GM12878 (cell line): ENCODE measurements around the gene FAM83G. TPM values are rescaled to one million over a fixed set of nuclear protein-coding genes. Genes with fewer than 3 reads are reported as not detected.

Source experiments
- ATAC-seq: fragments of 200-7000 bp; cut with Tn5 transposase; 3 replicates; pipeline ENCODE4 v1.9.1; 2020; ENCODE audit warnings: mild to moderate bottlenecking, moderate library complexity
- BruUV-seq: library from RNA; stranded (reverse); fragments of 400-500 nt; replicated peaks from 2 replicates; lab custom pipeline; 2021; lab: Mats Ljungman, UMichigan
- CTCF ChIA-PET: fragments of 300-600 bp; sonication (Branson Sonifier 250); formaldehyde crosslinking; extraction: SDS; loops from one replicate; lab custom pipeline; 2021; ENCODE audit warnings: inconsistent platforms; lab: Yijun Ruan, JAX
- POLR2A ChIA-PET: fragments of 350-600 bp; formaldehyde crosslinking; extraction: SDS; loops from one replicate; lab custom pipeline; 2021; ENCODE audit warnings: inconsistent platforms; lab: Charles Lee
- RAD21 ChIA-PET: fragments of 300-600 bp; sonication (Branson Sonifier 250); formaldehyde crosslinking; loops from one replicate; lab custom pipeline; 2023; ENCODE audit warnings: antibody characterized with exemption; ENCODE audit not compliant: unreplicated experiment; lab: Charles Lee
- SMC1A ChIA-PET: fragments of 300-600 bp; sonication (Branson Sonifier 250); formaldehyde crosslinking; loops from one replicate; lab custom pipeline; 2023; ENCODE audit not compliant: unreplicated experiment, uncharacterized antibody; lab: Charles Lee
- DNase-seq: peaks from one replicate; pipeline ENCODE4 v3.0.0-alpha.2; 2011; ENCODE audit warnings: low read depth, low spot score
- FAIRE-seq: peaks from 3 replicates; lab custom pipeline; 2011; peaks lifted over from hg19 to GRCh38; lab: Jason Lieb, UNC
- H2AFZ ChIP-seq: 2 replicates; pipeline ENCODE4 v1.6.0; 2011; ENCODE audit warnings: low read depth, low read length, control low read depth; ENCODE audit not compliant: control insufficient read depth
- H3K27ac ChIP-seq: 2 replicates; pipeline ENCODE4 v1.5.1; 2011; ENCODE audit warnings: control low read depth; ENCODE audit not compliant: control insufficient read depth, insufficient read depth
- H3K27me3 ChIP-seq, 2 experiments: replicated peaks in 1 of 2; 2 replicates each; pipeline versions ENCODE4 v1.6.0 to v1.6.1; 2011; ENCODE audit warnings: low read length in 1 of 2; ENCODE audit not compliant: control insufficient read depth in 2 of 2, insufficient read depth in 2 of 2
- H3K36me3 ChIP-seq, 2 experiments: 2 replicates each; pipeline ENCODE4 v1.5.1; 2011; ENCODE audit warnings: low read length in 1 of 2; ENCODE audit not compliant: control insufficient read depth in 2 of 2, insufficient read depth in 2 of 2
- H3K4me1 ChIP-seq: 2 replicates; pipeline ENCODE4 v1.6.1; 2011; ENCODE audit warnings: mild to moderate bottlenecking, low read length, moderate library complexity, mixed read lengths; ENCODE audit not compliant: control insufficient read depth, insufficient read depth
- H3K4me2 ChIP-seq: 2 replicates; pipeline ENCODE4 v1.6.0; 2011; ENCODE audit warnings: control low read depth; ENCODE audit not compliant: control insufficient read depth, insufficient read depth
- H3K4me3 ChIP-seq: fragments of 200-600 bp; sonication (generic); 2 replicates; pipeline ENCODE4 v1.5.1; 2016
- H3K79me2 ChIP-seq: 2 replicates; pipeline ENCODE4 v1.6.0; 2011; ENCODE audit warnings: low read length; ENCODE audit not compliant: control insufficient read depth, insufficient read depth
- H3K9ac ChIP-seq: 2 replicates; pipeline ENCODE4 v1.8.0; 2011; ENCODE audit warnings: low read length, control low read depth, mixed read lengths; ENCODE audit not compliant: control insufficient read depth, insufficient read depth
- H3K9me3 ChIP-seq: replicated peaks from 3 replicates; pipeline ENCODE4 v1.5.1; 2011; ENCODE audit warnings: mild to moderate bottlenecking, low read length; ENCODE audit not compliant: control insufficient read depth, insufficient read depth
- H4K20me1 ChIP-seq: 2 replicates; pipeline ENCODE4 v1.6.0; 2011; ENCODE audit not compliant: control insufficient read depth, insufficient read depth
- CEBPB ChIP-seq, 2 experiments: fragments of 150-350 bp in 1 of 2; IDR thresholded peaks; 2 replicates each; pipeline ENCODE4 v1.6.1; 2012 to 2014; ENCODE audit warnings: low read depth in 2 of 2, low read length in 2 of 2, borderline replicate concordance in 1 of 2, inconsistent platforms in 1 of 2
- EP300 ChIP-seq, 2 experiments: fragments of 150-350 bp in 1 of 2; IDR thresholded peaks; 2 replicates each; pipeline ENCODE4 v1.6.1; 2011 to 2012; ENCODE audit warnings: low read depth in 2 of 2, low read length in 2 of 2, borderline replicate concordance in 1 of 2, improper control_type of control experiment in 1 of 2, inconsistent platforms in 1 of 2; ENCODE audit not compliant: control insufficient read depth in 1 of 2
- ESRRA ChIP-seq: IDR thresholded peaks from 2 replicates; pipeline ENCODE4 v1.6.1; 2012; ENCODE audit warnings: mild to moderate bottlenecking, low read length, improper control_type of control experiment
- KAT2A ChIP-seq: conservative IDR thresholded peaks from 2 replicates; pipeline ENCODE4 v1.6.1; 2011; ENCODE audit warnings: low read depth, low read length; ENCODE audit not compliant: control insufficient read depth
- MXI1 ChIP-seq: fragments of 150-350 bp; IDR thresholded peaks from 2 replicates; pipeline ENCODE4 v1.6.1; 2011; ENCODE audit warnings: low read depth, mild to moderate bottlenecking, inconsistent platforms, low read length, improper control_type of control experiment
- POLR2AphosphoS5 ChIP-seq: IDR thresholded peaks from 2 replicates; pipeline ENCODE4 v1.6.1; 2011; ENCODE audit warnings: mild to moderate bottlenecking, low read length, inconsistent platforms
- RB1 ChIP-seq: fragments of 450-650 bp; formaldehyde crosslinking; IDR thresholded peaks from 2 replicates; pipeline ENCODE4 v1.6.1; 2017; ENCODE audit warnings: mild to moderate bottlenecking, borderline replicate concordance
- ZNF207 ChIP-seq: fragments of 450-650 bp; IDR thresholded peaks from 2 replicates; pipeline ENCODE4 v1.6.1; 2014; ENCODE audit warnings: antibody characterized with exemption, mild to moderate bottlenecking, borderline replicate concordance
- ZNF384 ChIP-seq: IDR thresholded peaks from 2 replicates; pipeline ENCODE4 v1.6.1; 2012; ENCODE audit warnings: low read depth, mild to moderate bottlenecking, low read length, improper control_type of control experiment, borderline replicate concordance
- ZNF622 ChIP-seq: fragments of 450-650 bp; IDR thresholded peaks from 2 replicates; pipeline ENCODE4 v1.6.1; 2017; ENCODE audit warnings: mild to moderate bottlenecking, inconsistent platforms
- WGBS: methylation state at CpG from one replicate; pipeline ENCODE4 v1.1.6; 2016; ENCODE audit warnings: low lambda C conversion rate; ENCODE audit not compliant: insufficient replicate concordance, insufficient coverage; ENCODE audit errors: missing lambda C conversion rate; 5-methylcytosine and 5-hydroxymethylcytosine counted together
- in situ Hi-C: fragments of 300-500 bp; cut with MboI; formaldehyde crosslinking; loops from 9 replicates; pipeline ENCODE4 v1.14.3; 2018; ENCODE audit warnings: mixed read lengths
- intact Hi-C: fragments of 100-400 bp; cut with micrococcal nuclease; formaldehyde crosslinking; loops from one replicate; pipeline ENCODE4 v1.14.2; 2022; ENCODE audit not compliant: unreplicated experiment
- polyA plus RNA-seq, 11 experiments: library from polyadenylated mRNA; depleted of rRNA in 4 of 11; unstranded in 6 of 11; stranded (reverse) in 5 of 11; fragments of >200 nt; fragmentation: Nextera tagmentation in 4 of 11; fragmentation: Illumina TruSeq in 1 of 11; extraction: Ambion mirVana in 4 of 11; extraction: Trizol in 1 of 11; gene quantifications; 1 replicate in 1 of 11; 2 replicates in 10 of 11; pipeline versions ENCODE4 v1.2.1 to v1.2.3, GENCODE V29; 2011 to 2016; ENCODE audit warnings: inconsistent platforms in 2 of 11, missing spikeins in 2 of 11, low read depth in 1 of 11
- total RNA-seq, 4 experiments: library from RNA; depleted of rRNA in 3 of 4; stranded (reverse); fragments of >200 nt in 3 of 4; fragmentation: Illumina TruSeq in 1 of 4; extraction: Trizol in 1 of 4; gene quantifications; 2 replicates each; pipeline versions ENCODE4 v1.2.1 to v1.2.3, GENCODE V29; 2013 to 2021
- TF ChIP-seq, protein P1 (sequence below): fragments of 450-650 bp; IDR thresholded peaks from 2 replicates; pipeline ENCODE4 v1.6.1; 2016; ENCODE audit warnings: mild to moderate bottlenecking, moderate library complexity, borderline replicate concordance
- TF ChIP-seq, protein P2 (sequence below): fragments of 450-650 bp; IDR thresholded peaks from 2 replicates; pipeline ENCODE4 v1.6.1; 2016; ENCODE audit warnings: mild to moderate bottlenecking
- TF ChIP-seq, protein P3 (sequence below): IDR thresholded peaks from 2 replicates; pipeline ENCODE4 v1.6.1; 2012; ENCODE audit warnings: low read length, inconsistent platforms

FAM83G gene
- total and polyA plus RNA-seq, 10 of the 15 experiments (the other 5 are each of a cell fraction or from before 2014, with no cell fraction given), result 0.03 to 16.7 (median 6.5) TPM

DNA sequence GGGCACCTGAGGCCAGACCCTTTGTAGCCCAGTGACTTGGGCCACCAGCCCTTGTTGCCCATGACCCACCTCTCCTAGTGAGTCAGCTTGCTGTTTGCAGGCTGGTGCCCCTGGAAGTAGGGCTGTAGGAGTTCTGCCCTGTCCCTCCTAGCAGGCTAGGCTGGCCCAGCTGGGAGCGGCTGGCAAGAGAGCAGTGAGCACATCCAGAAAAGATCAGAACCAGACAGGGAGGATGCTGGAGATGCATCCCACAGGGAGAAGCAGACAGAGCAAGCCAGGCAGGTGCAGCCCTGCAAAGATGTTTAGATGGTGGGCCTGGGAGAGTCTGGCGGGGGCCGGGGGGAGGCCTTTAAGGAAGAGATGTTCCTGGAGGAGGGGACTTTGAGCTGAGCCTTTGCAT is 50.2 kb downstream of the FAM83G start (continued):
- TF ChIP-seq, protein P1, sequence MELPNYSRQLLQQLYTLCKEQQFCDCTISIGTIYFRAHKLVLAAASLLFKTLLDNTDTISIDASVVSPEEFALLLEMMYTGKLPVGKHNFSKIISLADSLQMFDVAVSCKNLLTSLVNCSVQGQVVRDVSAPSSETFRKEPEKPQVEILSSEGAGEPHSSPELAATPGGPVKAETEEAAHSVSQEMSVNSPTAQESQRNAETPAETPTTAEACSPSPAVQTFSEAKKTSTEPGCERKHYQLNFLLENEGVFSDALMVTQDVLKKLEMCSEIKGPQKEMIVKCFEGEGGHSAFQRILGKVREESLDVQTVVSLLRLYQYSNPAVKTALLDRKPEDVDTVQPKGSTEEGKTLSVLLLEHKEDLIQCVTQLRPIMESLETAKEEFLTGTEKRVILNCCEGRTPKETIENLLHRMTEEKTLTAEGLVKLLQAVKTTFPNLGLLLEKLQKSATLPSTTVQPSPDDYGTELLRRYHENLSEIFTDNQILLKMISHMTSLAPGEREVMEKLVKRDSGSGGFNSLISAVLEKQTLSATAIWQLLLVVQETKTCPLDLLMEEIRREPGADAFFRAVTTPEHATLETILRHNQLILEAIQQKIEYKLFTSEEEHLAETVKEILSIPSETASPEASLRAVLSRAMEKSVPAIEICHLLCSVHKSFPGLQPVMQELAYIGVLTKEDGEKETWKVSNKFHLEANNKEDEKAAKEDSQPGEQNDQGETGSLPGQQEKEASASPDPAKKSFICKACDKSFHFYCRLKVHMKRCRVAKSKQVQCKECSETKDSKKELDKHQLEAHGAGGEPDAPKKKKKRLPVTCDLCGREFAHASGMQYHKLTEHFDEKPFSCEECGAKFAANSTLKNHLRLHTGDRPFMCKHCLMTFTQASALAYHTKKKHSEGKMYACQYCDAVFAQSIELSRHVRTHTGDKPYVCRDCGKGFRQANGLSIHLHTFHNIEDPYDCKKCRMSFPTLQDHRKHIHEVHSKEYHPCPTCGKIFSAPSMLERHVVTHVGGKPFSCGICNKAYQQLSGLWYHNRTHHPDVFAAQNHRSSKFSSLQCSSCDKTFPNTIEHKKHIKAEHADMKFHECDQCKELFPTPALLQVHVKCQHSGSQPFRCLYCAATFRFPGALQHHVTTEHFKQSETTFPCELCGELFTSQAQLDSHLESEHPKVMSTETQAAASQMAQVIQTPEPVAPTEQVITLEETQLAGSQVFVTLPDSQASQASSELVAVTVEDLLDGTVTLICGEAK, result no peak

DNA sequence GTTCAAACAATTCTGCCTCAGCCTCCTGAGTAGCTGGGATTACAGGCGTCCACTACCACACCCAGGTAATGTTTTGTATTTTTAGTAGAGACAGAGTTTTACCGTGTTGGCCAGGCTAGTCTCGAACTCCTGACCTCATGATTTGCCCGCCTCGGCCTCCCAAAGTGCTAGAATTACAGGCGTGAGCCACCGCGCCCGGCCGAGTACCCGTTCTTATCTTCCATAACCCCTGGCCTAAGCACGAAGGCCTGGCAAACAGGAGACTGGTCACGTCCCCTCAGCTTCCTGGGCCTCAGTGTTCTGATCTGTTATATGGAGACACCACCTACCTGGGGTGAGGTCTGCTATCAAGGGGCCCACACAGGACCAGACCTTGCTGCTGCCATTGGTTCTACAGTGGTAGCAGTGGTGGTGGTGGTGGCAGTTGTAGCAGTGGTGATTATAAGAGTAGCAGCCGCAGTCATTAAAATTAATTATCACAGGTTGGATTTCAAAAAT is 51.3 kb downstream of the FAM83G start:
- no peak overlapping the region for H3K4me2 ChIP-seq
- no peak overlapping the region for H3K9ac ChIP-seq
- no peak for ATAC-seq
- H3K9me3 ChIP-seq, result no peaks in the 10 kb centered on the region
- in situ Hi-C loops, result no loop called here
- SMC1A ChIA-PET, result no interaction called here
- no peak for TF ChIP-seq KAT2A
- TF ChIP-seq CEBPB (IDR thresholded peaks at IDR 0.05; ENCODE audit: borderline replicate concordance in 1 of 2, low read depth in 2 of 2, low read length in 2 of 2), result no peak
- no peak for TF ChIP-seq RB1
- TF ChIP-seq EP300 (IDR thresholded peaks at IDR 0.05; ENCODE audit: borderline replicate concordance in 1 of 2, control insufficient read depth in 1 of 2, low read depth in 2 of 2, low read length in 2 of 2), result no peak
- TF ChIP-seq ZNF384, result no peak
- no peak for TF ChIP-seq POLR2AphosphoS5
- TF ChIP-seq ZNF622, result no peak
- TF ChIP-seq, protein P2, sequence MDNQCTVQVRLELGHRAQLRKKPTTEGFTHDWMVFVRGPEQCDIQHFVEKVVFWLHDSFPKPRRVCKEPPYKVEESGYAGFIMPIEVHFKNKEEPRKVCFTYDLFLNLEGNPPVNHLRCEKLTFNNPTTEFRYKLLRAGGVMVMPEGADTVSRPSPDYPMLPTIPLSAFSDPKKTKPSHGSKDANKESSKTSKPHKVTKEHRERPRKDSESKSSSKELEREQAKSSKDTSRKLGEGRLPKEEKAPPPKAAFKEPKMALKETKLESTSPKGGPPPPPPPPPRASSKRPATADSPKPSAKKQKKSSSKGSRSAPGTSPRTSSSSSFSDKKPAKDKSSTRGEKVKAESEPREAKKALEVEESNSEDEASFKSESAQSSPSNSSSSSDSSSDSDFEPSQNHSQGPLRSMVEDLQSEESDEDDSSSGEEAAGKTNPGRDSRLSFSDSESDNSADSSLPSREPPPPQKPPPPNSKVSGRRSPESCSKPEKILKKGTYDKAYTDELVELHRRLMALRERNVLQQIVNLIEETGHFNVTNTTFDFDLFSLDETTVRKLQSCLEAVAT, result no peak
- TF ChIP-seq ESRRA, result no peak
- TF ChIP-seq, protein P3, sequence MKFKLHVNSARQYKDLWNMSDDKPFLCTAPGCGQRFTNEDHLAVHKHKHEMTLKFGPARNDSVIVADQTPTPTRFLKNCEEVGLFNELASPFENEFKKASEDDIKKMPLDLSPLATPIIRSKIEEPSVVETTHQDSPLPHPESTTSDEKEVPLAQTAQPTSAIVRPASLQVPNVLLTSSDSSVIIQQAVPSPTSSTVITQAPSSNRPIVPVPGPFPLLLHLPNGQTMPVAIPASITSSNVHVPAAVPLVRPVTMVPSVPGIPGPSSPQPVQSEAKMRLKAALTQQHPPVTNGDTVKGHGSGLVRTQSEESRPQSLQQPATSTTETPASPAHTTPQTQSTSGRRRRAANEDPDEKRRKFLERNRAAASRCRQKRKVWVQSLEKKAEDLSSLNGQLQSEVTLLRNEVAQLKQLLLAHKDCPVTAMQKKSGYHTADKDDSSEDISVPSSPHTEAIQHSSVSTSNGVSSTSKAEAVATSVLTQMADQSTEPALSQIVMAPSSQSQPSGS, result no peak
- TF ChIP-seq MXI1, result no peak
- no peak for TF ChIP-seq ZNF207
- TF ChIP-seq, all 136 proteins: peak for 0
- no peak overlapping the region for H2AFZ ChIP-seq
- no peaks in the 10 kb centered on the region for H4K20me1 ChIP-seq
- no peaks in the 10 kb centered on the region for H3K36me3 ChIP-seq
- BruUV-seq, result no TSS peak
- no peaks in the 10 kb centered on the region; a peak in 1 of 4 replicates for H3K27me3 ChIP-seq
- DNase-seq (no peak), FAIRE-seq (no peak)
- H3K27ac ChIP-seq, result no peak overlapping the region
- intact Hi-C loops, result no loop called here
- ChIA-PET CTCF (no interaction called here), RAD21 (no interaction called here), POLR2A (no interaction called here)
- 73% methylated on average over 14 of the region's 14 CpGs for WGBS
- H3K79me2 ChIP-seq, result no peaks in the 10 kb centered on the region
- no peaks in the 10 kb centered on the region for H3K4me1 ChIP-seq
- H3K4me3 ChIP-seq, result no peak overlapping the region
